ENCODE measurements around the gene FAM53C.
"Not testable (repeated sequence)": the region's sequence is repeated elsewhere in the genome, so short reads cannot be mapped to it uniquely, and the experiment has no call there.

FAM53C gene

GRCh38 chr5:138337685-138338410 is at the start of gene FAM53C:
Gene FAM53C, plus strand, starts transcription at chr5:138338266. Its CDS starts 3,070 bp downstream, at chr5:138341336.
- DNase-seq: peak; percentile 51

- DNase-seq: no peak
Measured at GRCh38 chr5:138289296-138289695, 48.8 kb upstream of the FAM53C start.

GRCh38 chr5:138303372-138303771 is 34.7 kb upstream of the FAM53C start:
- DNase-seq: no peak

GRCh38 chr5:138305797-138306196 is 32.3 kb upstream of the FAM53C start:
- peak; percentile 0 for DNase-seq

GRCh38 chr5:138315751-138316278 is 22.3 kb upstream of the FAM53C start:
- no peak for DNase-seq

- DNase-seq: no peak
Measured at GRCh38 chr5:138316355-138316754, 21.7 kb upstream of the FAM53C start.

- DNase-seq: not testable (repeated sequence)
Measured at GRCh38 chr5:138318211-138318610, 19.9 kb upstream of the FAM53C start.

GRCh38 chr5:138330813-138331448 is 7.1 kb upstream of the FAM53C start:
- DNase-seq: no peak

- peak; percentile 84 for DNase-seq
Measured at GRCh38 chr5:138331449-138332368, 6.4 kb upstream of the FAM53C start, which contains the start of gene CDC25C. Gene CDC25C, minus strand, starts transcription at chr5:138331804. Its CDS starts 624 bp downstream, at chr5:138331180.

- DNase-seq: no peak
Measured at GRCh38 chr5:138334867-138335447, 3.1 kb upstream of the FAM53C start.

GRCh38 chr5:138336952-138337684 is 948 bp upstream of the FAM53C start:
- peak; percentile 41 for DNase-seq

GRCh38 chr5:138338411-138339090 is 485 bp downstream of the FAM53C start:
- DNase-seq: no peak

- no peak for DNase-seq
Measured at GRCh38 chr5:138339091-138339456, 1.0 kb downstream of the FAM53C start.

GRCh38 chr5:138339464-138339863 is 1.4 kb downstream of the FAM53C start:
- DNase-seq: no peak

- DNase-seq: no peak
Measured at GRCh38 chr5:138340008-138340407, 1.9 kb downstream of the FAM53C start.

- DNase-seq: no peak
Measured at GRCh38 chr5:138344887-138345622, 7.0 kb downstream of the FAM53C start.

GRCh38 chr5:138346889-138347288 is 8.8 kb downstream of the FAM53C start:
- DNase-seq: no peak

- DNase-seq: no peak
Measured at GRCh38 chr5:138349852-138350562, 11.9 kb downstream of the FAM53C start.

GRCh38 chr5:138350563-138350890 is 12.5 kb downstream of the FAM53C start:
- DNase-seq: no peak

- DNase-seq: no peak
Measured at GRCh38 chr5:138351056-138351455, 13.0 kb downstream of the FAM53C start.

All from GF-D8 (cell line).